ACC112 (cell line): Measurements from ENCODE around the gene GSC2.

Source experiments
- H2AFZ ChIP-seq: fragments of 200-600 bp; sonication (generic); one replicate; pipeline ENCODE4 v1.6.0; 2017; ENCODE audit warnings: antibody characterized with exemption, low read length; ENCODE audit not compliant: unreplicated experiment
- H3K27ac ChIP-seq: fragments of 200-600 bp; sonication (generic); 2 replicates; pipeline ENCODE4 v1.5.1; 2014; ENCODE audit warnings: low read depth, mild to moderate bottlenecking, antibody characterized with exemption, low read length, moderate library complexity
- H3K27me3 ChIP-seq: fragments of 200-600 bp; sonication (generic); 2 replicates; pipeline ENCODE4 v1.6.1; 2014; ENCODE audit warnings: mild to moderate bottlenecking, antibody characterized with exemption, low read length, moderate library complexity, mixed read lengths; ENCODE audit not compliant: insufficient read depth
- H3K36me3 ChIP-seq: fragments of 200-600 bp; sonication (generic); 2 replicates; pipeline ENCODE4 v1.6.1; 2016; ENCODE audit warnings: mild to moderate bottlenecking, antibody characterized with exemption, low read length, moderate library complexity, mixed read lengths; ENCODE audit not compliant: insufficient read depth
- H3K4me1 ChIP-seq: fragments of 200-600 bp; sonication (generic); one replicate; pipeline ENCODE4 v1.6.1; 2016; ENCODE audit warnings: low read length, mixed read lengths; ENCODE audit not compliant: insufficient read depth, unreplicated experiment, control insufficient read depth
- H3K4me3 ChIP-seq: fragments of 200-600 bp; sonication (generic); 2 replicates; pipeline ENCODE4 v1.5.1; 2014; ENCODE audit warnings: mild to moderate bottlenecking, low read depth, low read length
- H3K79me2 ChIP-seq: fragments of 200-600 bp; sonication (generic); one replicate; pipeline ENCODE4 v1.6.0; 2016; ENCODE audit warnings: low read length; ENCODE audit not compliant: control insufficient read depth, unreplicated experiment, insufficient read depth

GSC2 gene

DNA sequence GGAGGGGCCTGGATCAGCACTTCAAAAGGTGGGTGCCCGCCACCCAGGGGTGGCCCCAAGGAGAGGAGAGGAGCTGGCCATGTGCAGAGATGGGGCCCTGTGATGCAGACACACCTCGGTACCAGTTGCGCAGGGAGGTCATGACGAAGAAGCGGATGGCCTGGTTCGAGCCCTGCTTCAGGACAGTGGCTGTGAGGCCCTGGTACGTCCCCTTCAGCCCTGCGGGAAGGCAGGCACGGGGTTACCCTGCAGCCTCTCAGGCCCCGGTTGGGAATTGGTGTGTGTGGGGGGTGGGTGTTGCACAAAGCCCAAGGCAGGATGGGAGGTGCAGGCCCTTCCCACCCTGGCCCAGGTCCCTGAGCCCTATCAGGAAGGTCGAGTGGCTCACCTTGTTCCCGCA lies 26.6 kb upstream of the GSC2 start:
- H3K4me1 ChIP-seq = peaks cover 29% of the 10 kb centered on the region
- no peaks in the 10 kb centered on the region for H3K36me3 ChIP-seq
- no peaks in the 10 kb centered on the region for H3K27me3 ChIP-seq
- no peak overlapping the region for H2AFZ ChIP-seq
- no peak overlapping the region for H3K27ac ChIP-seq
- peaks cover 35% of the 10 kb centered on the region for H3K79me2 ChIP-seq
- peak overlapping the region; percentile 89 for H3K4me3 ChIP-seq

DNA sequence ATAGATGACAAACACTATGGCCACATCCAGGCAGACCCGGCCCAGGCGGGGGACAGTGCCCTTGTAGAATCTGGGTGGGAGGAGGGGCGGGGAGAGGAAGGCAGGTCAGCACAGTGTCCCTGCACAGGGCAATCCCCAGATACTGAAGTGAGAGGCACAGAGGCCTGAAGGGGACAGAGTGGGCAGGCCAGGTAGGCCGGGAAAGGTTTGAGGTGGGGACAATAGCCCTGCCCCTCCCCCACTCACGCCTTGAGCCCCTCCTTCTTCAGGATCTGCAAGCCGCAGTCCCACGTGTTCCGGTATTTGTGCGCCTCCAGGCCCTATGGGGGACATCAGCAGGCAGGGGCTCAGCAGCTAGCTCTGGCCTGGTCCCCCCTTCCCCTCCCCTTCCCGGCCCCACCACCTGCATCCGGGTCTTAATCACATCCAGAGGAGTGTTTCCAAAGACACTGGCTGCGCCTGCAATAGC lies 26.1 kb upstream of the GSC2 start:
- Histone ChIP-seq H3K79me2 (peaks cover 37% of the 10 kb centered on the region), H3K4me3 (no peak overlapping the region), H3K27me3 (no peaks in the 10 kb centered on the region), H2AFZ (no peak overlapping the region), H3K4me1 (peaks cover 29% of the 10 kb centered on the region), H3K36me3 (no peaks in the 10 kb centered on the region), H3K27ac (no peak overlapping the region)

DNA sequence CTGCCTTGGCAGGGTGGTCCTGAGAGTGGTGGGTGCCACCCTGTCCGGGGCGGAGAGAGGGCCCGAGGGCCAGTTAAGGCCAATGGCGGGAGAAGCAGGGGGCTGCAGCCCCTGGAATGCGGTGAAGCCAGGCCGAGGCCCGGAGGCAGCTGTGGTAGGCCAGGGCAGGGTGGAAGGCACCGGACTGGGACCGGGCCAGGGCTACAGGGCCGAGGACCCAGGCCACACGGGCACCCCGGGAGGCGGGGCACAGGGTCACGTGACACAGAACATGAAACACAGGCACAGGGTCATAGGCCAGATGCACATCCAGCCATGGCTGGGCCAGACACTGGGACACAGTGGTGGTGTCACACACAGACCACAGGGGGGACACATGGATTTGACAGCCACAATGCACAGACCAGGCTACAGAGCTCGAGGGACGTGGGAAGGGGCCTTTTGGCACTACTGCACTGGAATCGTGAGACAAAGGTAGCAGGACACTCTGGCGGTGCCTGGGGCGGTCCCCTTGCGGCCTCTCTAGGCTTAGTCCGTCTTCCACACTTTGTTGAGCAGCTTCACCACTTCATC lies 25.6 kb upstream of the GSC2 start:
- H3K36me3 ChIP-seq = no peaks in the 10 kb centered on the region
- H3K4me3 ChIP-seq = no peak overlapping the region
- peaks cover 29% of the 10 kb centered on the region for H3K4me1 ChIP-seq
- no peaks in the 10 kb centered on the region for H3K27me3 ChIP-seq
- peaks cover 37% of the 10 kb centered on the region for H3K79me2 ChIP-seq
- H2AFZ ChIP-seq = no peak overlapping the region
- no peak overlapping the region for H3K27ac ChIP-seq

DNA sequence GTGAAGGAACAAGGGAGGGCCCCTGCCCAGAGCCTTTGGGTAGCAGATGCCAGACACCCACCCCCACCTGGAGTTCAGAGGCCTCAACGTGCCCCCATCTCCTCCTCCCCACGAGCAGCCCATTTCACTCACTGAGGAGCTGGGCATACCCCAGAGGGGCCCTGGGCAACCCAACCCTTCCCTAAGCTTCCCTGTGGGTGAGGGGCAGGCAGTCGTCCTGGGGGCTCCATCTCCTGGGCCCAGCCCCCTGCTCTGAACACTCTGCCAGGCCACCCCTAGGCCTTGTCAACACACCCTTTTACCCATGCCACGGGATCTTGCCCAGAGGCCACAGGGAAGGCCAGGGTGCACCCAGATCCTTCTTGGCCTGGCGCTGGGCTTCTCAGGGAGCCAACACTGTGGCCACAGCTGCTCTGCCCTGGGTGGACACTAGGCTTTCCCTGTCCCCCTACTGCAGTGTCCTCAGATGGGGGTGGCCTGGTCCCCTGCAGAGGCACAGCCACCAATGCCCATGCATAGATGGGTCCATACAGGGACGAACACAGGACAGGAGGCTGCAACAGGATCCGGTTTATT lies 25.0 kb upstream of the GSC2 start:
- H3K4me1 ChIP-seq = peaks cover 29% of the 10 kb centered on the region

DNA sequence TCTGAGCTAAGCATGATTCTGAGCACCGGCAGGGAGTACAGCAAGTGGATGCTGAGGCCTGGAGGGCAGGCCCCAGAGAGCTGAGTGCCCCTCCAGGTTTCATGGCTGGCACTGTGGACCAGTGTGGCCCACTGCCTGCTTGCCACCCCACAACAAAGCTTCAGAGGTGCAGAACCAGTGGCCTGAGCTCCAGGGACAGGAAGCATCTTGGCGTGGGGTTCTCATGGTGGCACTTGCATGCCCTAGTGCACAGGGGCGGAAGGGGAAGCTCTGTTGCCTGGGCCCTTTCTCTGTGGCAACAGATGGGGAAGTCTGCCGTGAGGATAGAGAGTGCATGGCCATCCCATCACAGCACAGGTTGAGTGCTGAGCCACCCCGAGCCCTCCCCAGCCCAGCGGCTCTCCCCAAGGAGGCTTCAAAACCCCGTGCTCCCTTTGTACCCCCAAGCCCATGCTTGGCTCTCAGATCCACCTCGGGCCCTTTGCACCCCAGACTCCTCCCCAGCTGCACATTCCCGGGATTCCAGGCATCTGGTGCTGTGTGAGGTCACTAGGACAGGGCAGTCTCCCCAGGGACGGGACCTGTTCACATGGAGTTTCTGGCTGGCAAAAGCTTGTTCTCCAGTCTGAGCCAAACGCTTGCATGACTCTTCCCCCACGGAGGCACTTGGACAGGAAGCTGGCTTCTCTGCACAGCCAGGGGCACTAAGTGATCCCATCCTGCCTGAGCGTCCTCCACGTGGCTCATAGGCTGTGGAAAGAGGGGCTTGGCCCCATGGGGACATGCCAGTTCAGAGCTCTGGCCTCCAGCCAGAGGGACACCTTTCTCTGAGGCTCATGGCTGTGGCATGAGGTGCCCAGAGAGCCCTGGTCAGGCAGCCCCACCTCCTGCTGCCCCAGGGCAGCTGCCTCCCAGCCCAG lies 24.3 kb upstream of the GSC2 start:
- H2AFZ ChIP-seq = no peak overlapping the region
- peaks cover 29% of the 10 kb centered on the region for H3K4me1 ChIP-seq
- peak overlapping the region; percentile 64 for H3K27ac ChIP-seq
- H3K27me3 ChIP-seq = peaks cover under 1% of the 10 kb centered on the region; the same call in 1 of the 2 replicates
- H3K4me3 ChIP-seq = 0 out of 2 replicates have a peak overlapping the region, but pooled peaks have one; percentile 6
- H3K79me2 ChIP-seq = peaks cover 37% of the 10 kb centered on the region
- no peaks in the 10 kb centered on the region for H3K36me3 ChIP-seq

More for the DNA sequence above, 25.0 kb upstream of the GSC2 start:
- Histone ChIP-seq H3K27ac (peak overlapping the region; percentile 64), H3K27me3 (no peaks in the 10 kb centered on the region), H3K4me3 (0 out of 2 replicates have a peak overlapping the region, but pooled peaks have one; percentile 5), H2AFZ (no peak overlapping the region), H3K36me3 (no peaks in the 10 kb centered on the region), H3K79me2 (peaks cover 37% of the 10 kb centered on the region)

DNA sequence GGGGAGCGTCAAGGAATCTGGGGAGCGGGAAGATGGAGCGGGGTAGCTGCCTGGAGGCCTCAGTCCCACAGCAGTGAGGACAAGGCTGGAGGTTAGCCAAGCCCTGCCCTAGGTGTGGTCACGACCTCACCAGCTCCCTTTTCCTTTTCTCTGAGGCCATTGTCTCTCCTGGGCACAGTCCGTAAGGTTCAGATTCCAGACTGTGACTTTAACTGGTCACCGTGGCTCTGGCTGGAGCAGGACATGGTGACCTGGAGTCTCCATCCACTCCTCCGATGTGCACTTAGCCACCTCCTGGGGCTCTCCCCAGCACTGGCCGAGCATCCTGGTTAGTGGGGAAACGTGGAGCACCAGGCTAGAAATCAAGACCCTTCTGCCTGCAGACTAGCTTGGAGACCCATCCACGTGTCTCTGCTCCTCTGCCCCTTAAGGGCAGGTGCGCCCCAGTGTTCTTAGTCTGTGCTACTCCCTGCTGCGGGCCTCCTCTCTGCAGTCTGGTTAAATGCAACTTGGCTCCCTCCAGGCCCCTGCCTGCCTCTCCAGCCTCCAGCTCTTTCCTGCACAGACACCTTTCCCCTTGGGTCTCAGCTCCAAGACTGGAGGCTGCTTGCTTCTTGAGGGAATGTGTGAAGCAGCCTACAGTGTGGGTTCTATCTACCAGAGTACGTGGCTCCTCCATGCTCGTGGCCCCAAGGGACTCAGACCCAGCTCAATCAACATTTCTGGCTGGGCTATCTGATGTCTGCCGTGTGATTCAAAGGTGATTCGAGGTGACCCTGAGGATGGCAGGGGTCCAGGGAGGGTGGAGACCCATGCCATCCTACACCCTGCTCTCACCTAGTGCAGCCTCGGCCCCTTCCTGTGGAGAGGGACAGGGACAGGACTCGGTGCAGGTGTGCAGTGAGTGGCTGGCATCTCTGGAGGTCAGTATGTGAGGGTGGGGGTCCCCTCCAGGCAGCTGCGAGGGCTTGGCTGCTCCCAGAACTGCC lies 23.2 kb upstream of the GSC2 start:
- Histone ChIP-seq H3K27ac (no peak overlapping the region), H3K4me3 (peak overlapping the region; percentile 97), H3K36me3 (no peaks in the 10 kb centered on the region), H3K79me2 (peaks cover 37% of the 10 kb centered on the region), H3K27me3 (peaks cover 11% of the 10 kb centered on the region), H2AFZ (no peak overlapping the region), H3K4me1 (peaks cover 27% of the 10 kb centered on the region)

DNA sequence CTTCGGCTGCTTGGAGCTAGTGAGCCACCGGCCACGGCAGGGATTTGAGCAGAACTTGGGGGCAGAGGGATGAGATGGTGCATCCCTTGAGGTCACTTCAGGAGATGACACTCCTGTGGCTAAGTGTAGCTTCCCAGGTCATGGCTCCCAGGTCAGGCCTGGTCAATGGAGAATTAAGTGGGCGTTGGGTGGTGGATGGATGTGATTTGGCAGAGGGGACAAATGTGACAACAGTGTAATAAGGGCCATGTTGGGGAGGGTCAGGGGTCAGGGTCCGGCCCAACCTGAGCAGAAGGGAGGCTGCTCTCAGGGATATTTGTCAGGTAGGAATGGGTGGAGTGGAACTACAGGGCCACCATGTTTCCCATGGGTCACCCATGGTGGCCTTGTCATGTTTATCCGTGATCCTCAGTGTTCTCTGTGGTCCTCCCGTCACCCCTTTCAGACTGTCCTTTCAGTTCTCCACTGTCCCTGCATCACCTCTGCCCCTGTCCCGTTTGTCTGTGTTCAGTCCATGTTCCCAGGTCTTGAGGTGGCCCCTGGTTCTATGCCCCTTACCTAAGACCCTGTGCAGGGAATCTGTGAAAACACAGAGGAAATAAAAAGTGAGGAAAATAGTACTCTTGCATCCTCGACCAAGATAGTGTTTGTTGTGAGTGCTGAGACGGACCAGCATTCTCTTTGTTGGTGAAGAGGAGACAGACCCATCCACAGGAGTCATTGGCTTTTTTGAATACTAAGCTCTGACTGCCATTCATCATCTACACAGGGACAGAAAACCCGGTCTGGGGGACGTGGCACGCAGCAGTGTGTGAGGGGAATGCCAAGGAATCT lies 22.3 kb upstream of the GSC2 start:
- Histone ChIP-seq H3K4me1 (peaks cover 24% of the 10 kb centered on the region), H3K4me3 (peak overlapping the region; percentile 97), H3K27me3 (peaks cover 20% of the 10 kb centered on the region), H3K79me2 (peaks cover 30% of the 10 kb centered on the region), H3K27ac (peak overlapping the region; percentile 74; the same call in 1 of the 2 replicates), H2AFZ (no peak overlapping the region), H3K36me3 (no peaks in the 10 kb centered on the region)

DNA sequence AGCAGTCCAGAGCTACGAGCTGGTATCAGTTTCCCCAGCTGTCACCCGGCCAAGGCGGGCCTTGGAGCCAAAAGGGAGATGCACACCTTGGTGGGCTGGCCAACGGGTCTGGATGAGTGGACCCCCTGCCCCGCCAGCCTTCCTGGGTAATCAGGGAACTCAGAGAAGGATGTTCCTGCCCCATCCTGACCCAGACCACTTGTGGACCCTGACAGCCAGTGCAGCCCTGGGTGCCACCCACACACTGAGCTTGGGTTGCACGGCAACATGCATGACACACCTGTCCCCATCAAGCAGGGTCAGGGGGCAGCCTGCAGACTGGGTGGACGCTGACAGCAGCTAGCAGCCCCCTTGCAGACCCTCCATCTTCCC lies 19.8 kb upstream of the GSC2 start:
- Histone ChIP-seq H2AFZ (no peak overlapping the region), H3K79me2 (peaks cover 25% of the 10 kb centered on the region), H3K36me3 (no peaks in the 10 kb centered on the region), H3K27ac (no peak overlapping the region), H3K4me3 (peak overlapping the region; percentile 71), H3K27me3 (peaks cover 30% of the 10 kb centered on the region), H3K4me1 (peaks cover 20% of the 10 kb centered on the region)

DNA sequence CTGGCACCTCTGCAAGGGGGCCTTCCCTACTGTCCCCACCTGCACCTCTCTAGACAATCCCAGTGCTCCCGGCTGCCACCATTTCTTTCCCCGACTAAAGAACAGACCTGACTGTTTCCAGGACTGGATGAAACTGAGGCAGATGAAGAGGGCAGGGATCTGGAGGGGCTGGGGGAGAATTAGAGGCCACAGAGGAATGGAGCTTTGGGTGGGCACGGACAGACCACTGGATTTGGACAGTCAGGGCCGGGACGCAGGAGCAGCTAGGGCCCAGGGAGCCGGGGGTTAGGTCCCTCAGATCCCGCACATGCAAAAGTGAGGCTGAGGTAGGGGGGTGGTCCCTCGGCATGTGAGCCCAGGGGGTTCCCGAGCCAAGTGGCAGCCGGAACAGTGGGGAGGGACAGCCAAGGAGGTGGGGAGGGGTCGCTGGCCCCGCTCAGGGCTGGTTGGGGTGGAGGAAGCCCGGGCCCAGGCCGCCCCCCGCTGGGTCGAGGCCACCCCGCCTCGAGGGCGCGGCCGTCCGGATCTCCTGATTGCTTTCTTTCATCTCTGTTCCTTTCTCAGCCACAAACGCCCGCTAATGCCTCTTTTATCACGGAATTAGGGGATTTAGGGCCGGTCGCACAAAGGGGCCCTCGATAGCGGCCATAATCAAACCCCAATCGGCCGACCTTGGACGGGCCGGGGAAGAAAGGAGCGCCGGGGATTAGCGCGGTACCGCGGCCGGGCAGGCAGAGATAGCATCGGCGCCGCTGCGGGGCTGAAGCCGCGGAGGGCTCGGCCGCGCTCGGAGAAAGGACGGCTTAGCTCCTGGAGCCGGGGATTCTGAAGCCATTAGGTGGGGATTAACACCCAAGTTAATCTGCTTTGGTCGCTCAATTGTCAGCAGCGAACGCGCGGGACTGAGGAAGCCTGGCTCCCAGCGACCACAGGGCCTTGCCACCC lies 19.2 kb upstream of the GSC2 start:
- H2AFZ ChIP-seq = peak overlapping the region; percentile 85
- peak overlapping the region; percentile 71 for H3K4me3 ChIP-seq
- H3K4me1 ChIP-seq = peaks cover 13% of the 10 kb centered on the region
- peaks cover 24% of the 10 kb centered on the region for H3K79me2 ChIP-seq
- peaks cover 30% of the 10 kb centered on the region for H3K27me3 ChIP-seq
- H3K27ac ChIP-seq = no peak overlapping the region
- H3K36me3 ChIP-seq = no peaks in the 10 kb centered on the region
